Measurements from ENCODE around the gene TPCN2. TPM values are rescaled to one million over a fixed set of nuclear protein-coding genes. Genes with fewer than 3 reads are reported as not detected.

TPCN2 gene
- total RNA-seq, 1 experiment from 2014 or later = 15.2 TPM

DNA sequence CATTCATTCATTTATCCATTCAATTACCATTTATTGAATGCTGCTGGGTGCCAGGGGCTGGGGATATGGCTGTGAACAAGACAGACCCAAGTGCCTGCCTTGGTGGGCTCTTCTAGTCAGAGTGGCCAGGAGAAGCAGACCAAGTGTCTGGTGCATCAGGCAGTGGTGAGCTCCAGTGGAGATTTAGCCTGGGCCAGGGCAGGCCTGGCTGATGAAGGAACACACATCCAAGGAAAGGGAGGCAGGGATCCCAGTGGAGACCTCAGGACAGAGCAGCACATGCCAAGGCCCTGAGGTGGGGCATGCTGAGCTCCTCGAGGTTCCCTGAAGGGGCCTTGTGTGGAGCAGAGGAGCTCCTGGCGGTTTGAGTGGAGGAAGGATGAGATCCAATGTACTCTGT, 60.4 kb downstream of the TPCN2 start:
- Histone ChIP-seq H3K4me2 (ENCODE audit: low read length) (no peak overlapping the region), H3K27me3 (ENCODE audit: insufficient read depth, low read length) (no peaks in the 10 kb centered on the region), H3K9me2 (ENCODE audit: insufficient read depth) (no peaks in the 10 kb centered on the region), H4K20me1 (ENCODE audit: insufficient read depth) (no peaks in the 10 kb centered on the region), H2AFZ (ENCODE audit: low read depth, low read length, poor library complexity, severe bottlenecking) (no peak overlapping the region), H3K36me3 (ENCODE audit: control insufficient read depth in 1 of 2, insufficient read depth in 2 of 2, low read length in 2 of 2) (no peaks in the 10 kb centered on the region), H3K9me3 (ENCODE audit: control insufficient read depth in 1 of 2, insufficient read depth in 1 of 2, low read depth in 1 of 2, low read length in 2 of 2) (no peaks in the 10 kb centered on the region; a peak in 1 of 4 replicates), H3K27ac (ENCODE audit: low read depth, low read length) (no peak overlapping the region), H3K9ac (ENCODE audit: low read length) (no peak overlapping the region), H3K4me3 (replicated peaks in 1 of 2; ENCODE audit: low read depth in 1 of 2, low read length in 2 of 2) (no peak overlapping the region), H3K79me2 (ENCODE audit: insufficient read depth, low read length) (no peaks in the 10 kb centered on the region), H3K4me1 (ENCODE audit: control insufficient read depth in 1 of 2, insufficient read depth in 2 of 2, low read length in 2 of 2) (no peaks in the 10 kb centered on the region; a peak in 1 of 4 replicates)
- no TSS peak for BruUV-seq (replicated peaks)
- ATAC-seq (no peak), DNase-seq (ENCODE audit: low read depth, low spot score) (no peak)
- POLR2A ChIA-PET = no interaction called here
- TF ChIP-seq EZH2phosphoT487 (IDR thresholded peaks at IDR 0.05; ENCODE audit: borderline replicate concordance) (no peak), SIN3A (IDR thresholded peaks at IDR 0.05; ENCODE audit: low read depth) (no peak), ELF1 (IDR thresholded peaks at IDR 0.05; ENCODE audit: borderline replicate concordance, low read depth) (no peak), POLR2A (IDR thresholded peaks at IDR 0.05; ENCODE audit: borderline replicate concordance, extremely low read depth, insufficient read depth, insufficient read length) (no peak), TCF7L2 (IDR thresholded peaks at IDR 0.05; ENCODE audit: borderline replicate concordance, extremely low read depth, insufficient read depth, insufficient read length) (no peak), MAX (IDR thresholded peaks at IDR 0.05) (no peak), CTCF (IDR thresholded peaks at IDR 0.05 in 2 of 3, conservative IDR thresholded peaks at IDR 0.05 in 1 of 3; ENCODE audit: borderline replicate concordance in 1 of 3, insufficient read depth in 1 of 3, low read depth in 2 of 3, low read length in 2 of 3) (no peak), YY1 (IDR thresholded peaks at IDR 0.05; ENCODE audit: extremely low read depth, insufficient replicate concordance, low read depth, low read length) (no peak), JUND (IDR thresholded peaks at IDR 0.05) (no peak)
- TF ChIP-seq, protein P1, sequence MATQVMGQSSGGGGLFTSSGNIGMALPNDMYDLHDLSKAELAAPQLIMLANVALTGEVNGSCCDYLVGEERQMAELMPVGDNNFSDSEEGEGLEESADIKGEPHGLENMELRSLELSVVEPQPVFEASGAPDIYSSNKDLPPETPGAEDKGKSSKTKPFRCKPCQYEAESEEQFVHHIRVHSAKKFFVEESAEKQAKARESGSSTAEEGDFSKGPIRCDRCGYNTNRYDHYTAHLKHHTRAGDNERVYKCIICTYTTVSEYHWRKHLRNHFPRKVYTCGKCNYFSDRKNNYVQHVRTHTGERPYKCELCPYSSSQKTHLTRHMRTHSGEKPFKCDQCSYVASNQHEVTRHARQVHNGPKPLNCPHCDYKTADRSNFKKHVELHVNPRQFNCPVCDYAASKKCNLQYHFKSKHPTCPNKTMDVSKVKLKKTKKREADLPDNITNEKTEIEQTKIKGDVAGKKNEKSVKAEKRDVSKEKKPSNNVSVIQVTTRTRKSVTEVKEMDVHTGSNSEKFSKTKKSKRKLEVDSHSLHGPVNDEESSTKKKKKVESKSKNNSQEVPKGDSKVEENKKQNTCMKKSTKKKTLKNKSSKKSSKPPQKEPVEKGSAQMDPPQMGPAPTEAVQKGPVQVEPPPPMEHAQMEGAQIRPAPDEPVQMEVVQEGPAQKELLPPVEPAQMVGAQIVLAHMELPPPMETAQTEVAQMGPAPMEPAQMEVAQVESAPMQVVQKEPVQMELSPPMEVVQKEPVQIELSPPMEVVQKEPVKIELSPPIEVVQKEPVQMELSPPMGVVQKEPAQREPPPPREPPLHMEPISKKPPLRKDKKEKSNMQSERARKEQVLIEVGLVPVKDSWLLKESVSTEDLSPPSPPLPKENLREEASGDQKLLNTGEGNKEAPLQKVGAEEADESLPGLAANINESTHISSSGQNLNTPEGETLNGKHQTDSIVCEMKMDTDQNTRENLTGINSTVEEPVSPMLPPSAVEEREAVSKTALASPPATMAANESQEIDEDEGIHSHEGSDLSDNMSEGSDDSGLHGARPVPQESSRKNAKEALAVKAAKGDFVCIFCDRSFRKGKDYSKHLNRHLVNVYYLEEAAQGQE (IDR thresholded peaks at IDR 0.05; ENCODE audit: low read depth) = no peak
- intact Hi-C loops (cut with micrococcal nuclease) = no loop called here
- RAD21 ChIA-PET (ENCODE audit: low non-redundant PET in 1 of 2, low total read pairs in 2 of 2, uncharacterized antibody in 2 of 2, unreplicated experiment in 2 of 2) = no interaction called here
- CTCF ChIA-PET = interaction anchor here (1.0 kb wide), 1 partner anchor 561 kb away, joined by 3 read pairs; no protein-coding TSS in a partner anchor
